ENCODE results near the gene GHDC.

DNA sequence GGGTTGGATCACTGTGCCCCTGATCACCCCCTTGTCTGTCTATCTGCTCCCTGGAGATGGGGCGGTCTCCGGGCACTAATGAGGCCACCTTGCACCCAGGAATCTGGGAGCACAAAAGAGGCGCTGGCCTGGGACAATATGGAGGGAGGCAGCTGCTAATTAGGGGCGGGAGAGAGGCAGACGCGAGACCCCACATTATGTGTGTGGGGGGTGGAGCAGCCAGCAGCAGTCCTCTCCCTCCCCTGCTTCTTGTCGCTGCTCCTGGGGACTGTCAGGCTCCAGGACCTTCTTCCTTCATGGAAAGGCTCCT, 8.7 kb downstream of the GHDC start:
- TF ChIP-seq, protein P1, sequence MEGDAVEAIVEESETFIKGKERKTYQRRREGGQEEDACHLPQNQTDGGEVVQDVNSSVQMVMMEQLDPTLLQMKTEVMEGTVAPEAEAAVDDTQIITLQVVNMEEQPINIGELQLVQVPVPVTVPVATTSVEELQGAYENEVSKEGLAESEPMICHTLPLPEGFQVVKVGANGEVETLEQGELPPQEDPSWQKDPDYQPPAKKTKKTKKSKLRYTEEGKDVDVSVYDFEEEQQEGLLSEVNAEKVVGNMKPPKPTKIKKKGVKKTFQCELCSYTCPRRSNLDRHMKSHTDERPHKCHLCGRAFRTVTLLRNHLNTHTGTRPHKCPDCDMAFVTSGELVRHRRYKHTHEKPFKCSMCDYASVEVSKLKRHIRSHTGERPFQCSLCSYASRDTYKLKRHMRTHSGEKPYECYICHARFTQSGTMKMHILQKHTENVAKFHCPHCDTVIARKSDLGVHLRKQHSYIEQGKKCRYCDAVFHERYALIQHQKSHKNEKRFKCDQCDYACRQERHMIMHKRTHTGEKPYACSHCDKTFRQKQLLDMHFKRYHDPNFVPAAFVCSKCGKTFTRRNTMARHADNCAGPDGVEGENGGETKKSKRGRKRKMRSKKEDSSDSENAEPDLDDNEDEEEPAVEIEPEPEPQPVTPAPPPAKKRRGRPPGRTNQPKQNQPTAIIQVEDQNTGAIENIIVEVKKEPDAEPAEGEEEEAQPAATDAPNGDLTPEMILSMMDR (IDR thresholded peaks at IDR 0.05): no peak
- TF ChIP-seq POLR2A (IDR thresholded peaks at IDR 0.05): no peak
- TF ChIP-seq POLR2AphosphoS5 (IDR thresholded peaks at IDR 0.05): no peak
